Colonic mucosa (tissue), 4 donors: ENCODE measurements around the gene KRT7. TPM values are rescaled to one million over a fixed set of nuclear protein-coding genes. Genes with fewer than 3 reads are reported as not detected.
A peak's percentile ranks its signal among the peaks of the same experiment; 100 is the strongest.

Experiments
- DNase-seq: peaks from one replicate; pipeline ENCODE4 v3.0.0-alpha.2; 2020
- H3K27ac ChIP-seq: fragments of 200-600 bp; one replicate; pipeline ENCODE4 v1.8.0; 2021
- H3K27me3 ChIP-seq: fragments of 200-600 bp; one replicate; pipeline ENCODE4 v1.8.0; 2021
- H3K36me3 ChIP-seq: fragments of 200-600 bp; one replicate; pipeline ENCODE4 v1.8.0; 2021
- H3K4me1 ChIP-seq: fragments of 200-600 bp; one replicate; pipeline ENCODE4 v1.8.0; 2021; ENCODE audit warnings: mild to moderate bottlenecking
- H3K4me3 ChIP-seq: fragments of 200-600 bp; one replicate; pipeline ENCODE4 v1.8.0; 2021
- H3K9ac ChIP-seq, 2 donors: one replicate each; pipeline ENCODE4 v1.7.0; 2013; ENCODE audit warnings: control low read depth in 2 of 2, low read depth in 2 of 2, low read length in 2 of 2
- H3K9me3 ChIP-seq: fragments of 200-600 bp; one replicate; pipeline ENCODE4 v1.8.0; 2021
- intact Hi-C: fragments of 100-400 bp; cut with DNase I; formaldehyde crosslinking; loops from one replicate; pipeline ENCODE4 v1.14.1; 2022
- total RNA-seq, 2 donors: library from RNA; stranded (reverse); fragmentation: NEBNext Ultra II Directional in 1 of 2; extraction: Animal tissue kit (Norgen Biotek cat#: 25700) in 1 of 2; gene quantifications; one replicate each; pipeline ENCODE4 v1.2.1, GENCODE V29; 2021
- TF ChIP-seq, protein P1 (sequence below): fragments of 200-600 bp; IDR thresholded peaks from one replicate; pipeline ENCODE4 v1.8.0; 2022; ENCODE audit warnings: antibody characterized with exemption, mild to moderate bottlenecking
- donor health status: healthy.
- donor health status: DM: no; HTN: no; CAD: no.
- donor health status: DM: no; HTN: no; CAD: no.

KRT7 gene
- total RNA-seq, 2 donors from 2014 or later = 2.1 to 4.0 TPM

DNA sequence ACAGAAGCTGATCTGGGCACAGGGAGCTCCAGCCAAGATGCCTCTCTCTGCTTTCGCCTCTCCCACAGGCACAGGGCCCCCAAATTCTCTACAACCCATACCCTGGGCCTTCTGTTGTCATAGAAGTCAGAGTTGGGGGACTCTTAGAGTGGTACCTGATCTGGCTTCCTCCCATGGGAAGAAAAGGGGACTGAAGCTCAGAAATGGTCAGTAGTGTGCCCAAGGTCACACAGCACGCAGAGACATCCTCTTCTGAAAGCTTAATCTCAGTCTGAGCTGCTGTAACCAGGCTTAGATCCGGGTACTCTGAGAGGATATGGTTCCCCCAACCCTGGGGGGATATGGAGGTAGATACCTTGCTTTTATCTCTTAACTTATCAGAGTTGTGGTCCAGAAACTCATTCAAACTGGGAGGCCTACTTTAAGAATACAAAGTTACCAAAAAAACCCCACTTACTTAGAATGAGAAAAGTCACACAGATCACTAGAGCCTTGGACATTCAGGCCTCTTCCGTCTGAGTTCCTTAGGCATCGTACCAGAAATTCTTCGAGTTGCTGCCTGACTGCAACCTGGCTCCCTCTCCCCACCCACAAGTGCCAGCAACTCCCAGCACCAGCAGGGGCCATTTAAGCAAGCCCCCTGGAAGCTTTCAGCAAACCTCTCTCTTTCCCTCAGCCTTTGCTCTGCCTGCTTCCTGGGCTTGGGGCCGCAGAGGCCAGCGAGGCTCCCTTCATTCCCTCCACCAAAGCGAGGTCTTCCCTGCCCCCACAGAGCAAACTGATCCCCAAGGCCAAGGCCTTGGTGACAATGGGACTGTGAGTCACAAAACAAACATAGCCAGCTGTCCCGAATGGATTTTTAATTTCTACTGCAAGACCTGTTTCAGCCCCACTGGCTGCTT, 13.9 kb downstream of the KRT7 start:
- intact Hi-C loops = no loop called here
- DNase-seq = peak; percentile 59
- H3K4me3 ChIP-seq = no peak overlapping the region

GRCh38 chr12:52247622-52248540, 14.8 kb downstream of the KRT7 start:
- intact Hi-C loops = no loop called here
- Histone ChIP-seq H3K9me3 (no peaks in the 10 kb centered on the region), H3K27me3 (no peaks in the 10 kb centered on the region), H3K27ac (no peak overlapping the region), H3K36me3 (no peaks in the 10 kb centered on the region), H3K9ac (no peak overlapping the region), H3K4me3 (no peak overlapping the region), H3K4me1 (peaks cover 14% of the 10 kb centered on the region)
- TF ChIP-seq, protein P1, sequence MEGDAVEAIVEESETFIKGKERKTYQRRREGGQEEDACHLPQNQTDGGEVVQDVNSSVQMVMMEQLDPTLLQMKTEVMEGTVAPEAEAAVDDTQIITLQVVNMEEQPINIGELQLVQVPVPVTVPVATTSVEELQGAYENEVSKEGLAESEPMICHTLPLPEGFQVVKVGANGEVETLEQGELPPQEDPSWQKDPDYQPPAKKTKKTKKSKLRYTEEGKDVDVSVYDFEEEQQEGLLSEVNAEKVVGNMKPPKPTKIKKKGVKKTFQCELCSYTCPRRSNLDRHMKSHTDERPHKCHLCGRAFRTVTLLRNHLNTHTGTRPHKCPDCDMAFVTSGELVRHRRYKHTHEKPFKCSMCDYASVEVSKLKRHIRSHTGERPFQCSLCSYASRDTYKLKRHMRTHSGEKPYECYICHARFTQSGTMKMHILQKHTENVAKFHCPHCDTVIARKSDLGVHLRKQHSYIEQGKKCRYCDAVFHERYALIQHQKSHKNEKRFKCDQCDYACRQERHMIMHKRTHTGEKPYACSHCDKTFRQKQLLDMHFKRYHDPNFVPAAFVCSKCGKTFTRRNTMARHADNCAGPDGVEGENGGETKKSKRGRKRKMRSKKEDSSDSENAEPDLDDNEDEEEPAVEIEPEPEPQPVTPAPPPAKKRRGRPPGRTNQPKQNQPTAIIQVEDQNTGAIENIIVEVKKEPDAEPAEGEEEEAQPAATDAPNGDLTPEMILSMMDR = no peak
- DNase-seq = no peak

More for the DNA sequence above, 13.9 kb downstream of the KRT7 start:
- H3K9me3 ChIP-seq = no peaks in the 10 kb centered on the region
- no peak overlapping the region for H3K27ac ChIP-seq
- TF ChIP-seq, protein P1 = no peak
- peaks cover 14% of the 10 kb centered on the region for H3K4me1 ChIP-seq
- H3K36me3 ChIP-seq = no peaks in the 10 kb centered on the region
- no peak overlapping the region for H3K9ac ChIP-seq
- H3K27me3 ChIP-seq = no peaks in the 10 kb centered on the region

- Histone ChIP-seq H3K4me3 (no peak overlapping the region), H3K9ac (no peak overlapping the region), H3K36me3 (no peaks in the 10 kb centered on the region), H3K27ac (no peak overlapping the region), H3K9me3 (no peaks in the 10 kb centered on the region), H3K27me3 (no peaks in the 10 kb centered on the region), H3K4me1 (peaks cover 13% of the 10 kb centered on the region)
- TF ChIP-seq, protein P1 = no peak
- DNase-seq = no peak
- intact Hi-C loops = no loop called here
These were observed 15.8 kb downstream of the KRT7 start for GRCh38 chr12:52248541-52249461.

DNA sequence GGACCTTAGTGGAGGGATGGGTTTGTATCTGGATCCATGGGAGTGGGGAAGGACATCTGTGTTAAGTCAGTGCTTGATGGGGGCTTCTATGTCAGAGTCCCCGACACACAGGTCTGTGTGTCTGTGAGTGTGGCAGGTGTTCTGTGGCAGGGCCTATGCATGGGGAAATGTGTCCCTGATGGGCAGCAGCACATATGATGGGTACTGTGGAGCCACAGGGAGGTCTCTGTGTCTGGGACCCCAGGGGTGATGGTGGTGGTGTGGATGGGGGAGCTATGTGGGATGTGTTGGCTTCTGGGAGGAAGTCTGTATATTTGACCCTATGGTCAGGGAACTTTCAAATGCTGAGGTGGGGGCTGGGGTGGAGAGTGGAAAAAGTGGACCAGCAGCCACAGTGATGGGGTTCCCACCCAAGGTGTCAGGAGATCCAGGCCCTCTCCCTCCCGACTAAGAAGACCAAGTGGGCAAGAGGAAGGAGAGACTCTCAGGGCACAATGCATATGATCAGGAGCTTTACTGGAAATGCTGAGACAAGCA, 16.5 kb downstream of the KRT7 start:
- TF ChIP-seq, protein P1 = no peak
- H3K9me3 ChIP-seq = no peaks in the 10 kb centered on the region
- H3K4me3 ChIP-seq = no peak overlapping the region
- intact Hi-C loops = no loop called here
- no peaks in the 10 kb centered on the region for H3K36me3 ChIP-seq
- DNase-seq = no peak
- H3K27ac ChIP-seq = no peak overlapping the region
- H3K9ac ChIP-seq = no peak overlapping the region
- H3K27me3 ChIP-seq = no peaks in the 10 kb centered on the region
- peaks cover 6% of the 10 kb centered on the region for H3K4me1 ChIP-seq
